Vagina (tissue), 2 donors: Measurements from ENCODE around the gene SUGP2. TPM values are rescaled to one million over a fixed set of nuclear protein-coding genes. Genes with fewer than 3 reads are reported as not detected.

Experiments used
- DNase-seq, 2 donors: peaks; one replicate each; pipeline ENCODE4 v3.0.0-alpha.2; 2017; ENCODE audit errors: extremely low spot score in 2 of 2
- H3K27ac ChIP-seq: fragments of 200-600 bp; sonication (generic); one replicate; pipeline ENCODE4 v1.5.1; 2019
- H3K27me3 ChIP-seq: fragments of 200-600 bp; sonication (generic); one replicate; pipeline ENCODE4 v1.5.1; 2019
- H3K36me3 ChIP-seq, 2 donors: fragments of 200-600 bp; sonication (generic); one replicate each; pipeline ENCODE4 v1.5.1; 2017 to 2019
- H3K4me1 ChIP-seq: fragments of 200-600 bp; sonication (generic); one replicate; pipeline ENCODE4 v1.5.1; 2019
- H3K4me3 ChIP-seq, 2 donors: fragments of 200-600 bp; sonication (generic); 1 replicate in 1 of 2; 2 replicates in 1 of 2; pipeline ENCODE4 v1.5.1; 2016 to 2019
- H3K9me3 ChIP-seq: fragments of 200-600 bp; sonication (generic); one replicate; pipeline ENCODE4 v1.5.1; 2019
- CTCF ChIP-seq, 3 experiments: fragments of 450-650 bp in 2 of 3; fragments of 200-600 bp in 1 of 3; sonication (generic) in 1 of 3; IDR thresholded peaks; one replicate each; pipeline ENCODE4 v1.5.1; 2017 to 2019; ENCODE audit warnings: antibody characterized with exemption in 3 of 3, mild to moderate bottlenecking in 2 of 3, moderate library complexity in 2 of 3
- POLR2A ChIP-seq, 2 donors: fragments of 450-650 bp; IDR thresholded peaks; one replicate each; pipeline ENCODE4 v1.6.1; 2017; ENCODE audit warnings: antibody characterized with exemption in 2 of 2, mild to moderate bottlenecking in 2 of 2, moderate library complexity in 2 of 2
- POLR2AphosphoS5 ChIP-seq, 2 donors: sonication (generic); formaldehyde crosslinking; IDR thresholded peaks; one replicate each; pipeline ENCODE4 v1.9.0; 2017; ENCODE audit warnings: antibody characterized with exemption in 2 of 2, mild to moderate bottlenecking in 2 of 2, low read depth in 1 of 2; ENCODE audit not compliant: insufficient read depth in 1 of 2
- intact Hi-C: fragments of 100-400 bp; cut with DNase I; formaldehyde crosslinking; loops from one replicate; pipeline ENCODE4 v1.15.1; 2023
- total RNA-seq: library from RNA; depleted of rRNA; stranded (reverse); fragments of >200 nt; gene quantifications from one replicate; pipeline ENCODE4 v1.2.3, GENCODE V29; 2016

Gene SUGP2
- total RNA-seq, 1 donor from 2014 or later, result 57.9 TPM

GRCh38 chr19:19054315-19054938, 21.1 kb upstream of the SUGP2 start:
- TF ChIP-seq POLR2AphosphoS5 (IDR thresholded peaks at IDR 0.05; ENCODE audit: insufficient read depth in 1 of 2, low read depth in 1 of 2), result no peak
- TF ChIP-seq CTCF (IDR thresholded peaks at IDR 0.05), result no peak
- DNase-seq, result no peak
- Histone ChIP-seq H3K4me1 (no peaks in the 10 kb centered on the region), H3K4me3 (no peak overlapping the region), H3K27ac (no peak overlapping the region), H3K36me3 (peaks cover 0 to 52% of the 10 kb centered on the region in 2 donors), H3K27me3 (no peaks in the 10 kb centered on the region), H3K9me3 (no peaks in the 10 kb centered on the region)
- intact Hi-C loops, result no loop called here

GRCh38 chr19:19053508-19054314, 20.4 kb upstream of the SUGP2 start:
- intact Hi-C loops, result no loop called here
- H3K27me3 ChIP-seq, result no peaks in the 10 kb centered on the region
- H3K4me3 ChIP-seq, result no peak overlapping the region
- no peak overlapping the region for H3K27ac ChIP-seq
- no peaks in the 10 kb centered on the region for H3K4me1 ChIP-seq
- peaks cover 0 to 54% of the 10 kb centered on the region in 2 donors for H3K36me3 ChIP-seq
- TF ChIP-seq CTCF (IDR thresholded peaks at IDR 0.05), result peak; percentile 38 to 49 (median 41)
- TF ChIP-seq POLR2AphosphoS5 (IDR thresholded peaks at IDR 0.05; ENCODE audit: insufficient read depth in 1 of 2, low read depth in 1 of 2), result no peak
- DNase-seq, result no peak
- no peaks in the 10 kb centered on the region for H3K9me3 ChIP-seq

GRCh38 chr19:19052921-19053320, 19.6 kb upstream of the SUGP2 start:
- Histone ChIP-seq H3K27me3 (no peaks in the 10 kb centered on the region), H3K4me1 (no peaks in the 10 kb centered on the region), H3K9me3 (no peaks in the 10 kb centered on the region), H3K4me3 (no peak overlapping the region), H3K36me3 (peaks cover 0 to 54% of the 10 kb centered on the region in 2 donors), H3K27ac (no peak overlapping the region)
- intact Hi-C loops, result no loop called here
- no peak for DNase-seq
- TF ChIP-seq POLR2AphosphoS5 (IDR thresholded peaks at IDR 0.05; ENCODE audit: insufficient read depth in 1 of 2, low read depth in 1 of 2), result no peak
- no peak for TF ChIP-seq CTCF (IDR thresholded peaks at IDR 0.05)

- no peak overlapping the region for H3K4me3 ChIP-seq
- peaks cover 0 to 46% of the 10 kb centered on the region in 2 donors for H3K36me3 ChIP-seq
- no peak for DNase-seq
- intact Hi-C loops, result no loop called here
- no peak overlapping the region for H3K27ac ChIP-seq
- no peaks in the 10 kb centered on the region for H3K9me3 ChIP-seq
- TF ChIP-seq CTCF (IDR thresholded peaks at IDR 0.05), result no peak
- TF ChIP-seq POLR2A (IDR thresholded peaks at IDR 0.05), result no peak
- TF ChIP-seq POLR2AphosphoS5 (IDR thresholded peaks at IDR 0.05; ENCODE audit: insufficient read depth in 1 of 2, low read depth in 1 of 2), result no peak
- H3K4me1 ChIP-seq, result no peaks in the 10 kb centered on the region
- H3K27me3 ChIP-seq, result no peaks in the 10 kb centered on the region
These were observed 18.3 kb upstream of the SUGP2 start for GRCh38 chr19:19051478-19052213.
